HG02763 (cell line): Measurements from ENCODE around the gene DAPK3.
"Not testable (repeated sequence)": the region's sequence is repeated elsewhere in the genome, so short reads cannot be mapped to it uniquely, and the experiment has no call there.

Experiments used
- ATAC-seq: cut with Tn5 transposase; IDR thresholded peaks from one replicate; pipeline ENCODE4 v1.9.1; 2021; ENCODE audit warnings: mild to moderate bottlenecking, moderate library complexity; ENCODE audit not compliant: unreplicated experiment

DAPK3 gene

GRCh38 chr19:3979289-3979673, 8.4 kb upstream of the DAPK3 start:
- no peak for ATAC-seq

- no peak for ATAC-seq
These were observed 7.2 kb upstream of the DAPK3 start for GRCh38 chr19:3978145-3978544.

GRCh38 chr19:3977242-3978143, 6.6 kb upstream of the DAPK3 start:
- ATAC-seq, result no peak

GRCh38 chr19:3976495-3977241, 5.8 kb upstream of the DAPK3 start:
- ATAC-seq, result no peak

GRCh38 chr19:3975637-3976087, 4.8 kb upstream of the DAPK3 start:
- no peak for ATAC-seq

GRCh38 chr19:3975144-3975543, 4.2 kb upstream of the DAPK3 start:
- ATAC-seq, result no peak

GRCh38 chr19:3970313-3970807, 539 bp downstream of the DAPK3 start:
- ATAC-seq, result no peak

- ATAC-seq, result no peak
These were observed 1.2 kb downstream of the DAPK3 start for GRCh38 chr19:3969435-3970312.

GRCh38 chr19:3968556-3969434, 2.1 kb downstream of the DAPK3 start:
- ATAC-seq, result no peak

GRCh38 chr19:3967983-3968382, 2.9 kb downstream of the DAPK3 start:
- ATAC-seq, result not testable (repeated sequence)

- no peak for ATAC-seq
These were observed 4.6 kb downstream of the DAPK3 start for GRCh38 chr19:3966051-3967017.

- no peak for ATAC-seq
These were observed 6.4 kb downstream of the DAPK3 start for GRCh38 chr19:3964256-3965194.

GRCh38 chr19:3963458-3964255, 7.2 kb downstream of the DAPK3 start:
- no peak for ATAC-seq

GRCh38 chr19:3961007-3961406, 9.9 kb downstream of the DAPK3 start:
- no peak for ATAC-seq

- no peak for ATAC-seq
These were observed 11.2 kb downstream of the DAPK3 start for GRCh38 chr19:3959766-3960131.

GRCh38 chr19:3958836-3959765, 11.8 kb downstream of the DAPK3 start:
- no peak for ATAC-seq
